Measurements from ENCODE around the gene ZSCAN5B.
"Not testable (repeated sequence)": the region's sequence is repeated elsewhere in the genome, so short reads cannot be mapped to it uniquely, and the experiment has no call there.

ZSCAN5B gene

GRCh38 chr19:56193981-56194640, 3.5 kb downstream of the ZSCAN5B start:
- no peak for TF ChIP-seq CTCF (IDR thresholded peaks at IDR 0.05; ENCODE audit: control extremely low read depth, extremely low read depth, low read depth, missing control alignments)
- CTCF ChIA-PET = interaction anchor here (1.7 kb wide), 1 partner anchor 139 kb away, joined by 5 read pairs; no protein-coding TSS in a partner anchor
- POLR2A ChIA-PET = no interaction called here

GRCh38 chr19:56191711-56192110, 5.9 kb downstream of the ZSCAN5B start:
- no peak for DNase-seq (ENCODE audit: extremely low spot score)
- CTCF ChIA-PET = no interaction called here
- TF ChIP-seq CTCF (IDR thresholded peaks at IDR 0.05; ENCODE audit: control extremely low read depth, extremely low read depth, low read depth, missing control alignments) = no peak
- POLR2A ChIA-PET = no interaction called here

More at GRCh38 chr19:56193981-56194640, 3.5 kb downstream of the ZSCAN5B start:
- DNase-seq (ENCODE audit: extremely low spot score) = no peak

- ChIA-PET CTCF (no interaction called here), POLR2A (no interaction called here)
- DNase-seq (ENCODE audit: extremely low spot score) = no peak
- TF ChIP-seq CTCF (IDR thresholded peaks at IDR 0.05; ENCODE audit: control extremely low read depth, extremely low read depth, low read depth, missing control alignments) = no peak
Observed at GRCh38 chr19:56191115-56191514, 6.5 kb downstream of the ZSCAN5B start.

- no peak for DNase-seq (ENCODE audit: extremely low spot score)
- CTCF ChIA-PET = no interaction called here
- POLR2A ChIA-PET = no interaction called here
- TF ChIP-seq CTCF (IDR thresholded peaks at IDR 0.05; ENCODE audit: control extremely low read depth, extremely low read depth, low read depth, missing control alignments) = no peak
Observed at GRCh38 chr19:56189785-56190184, 7.8 kb downstream of the ZSCAN5B start.

GRCh38 chr19:56177564-56178243, 19.9 kb downstream of the ZSCAN5B start:
- no peak for DNase-seq (ENCODE audit: extremely low spot score)
- no peak for TF ChIP-seq CTCF (IDR thresholded peaks at IDR 0.05; ENCODE audit: control extremely low read depth, extremely low read depth, low read depth, missing control alignments)
- ChIA-PET POLR2A (no interaction called here), CTCF (interaction anchor here (0.9 to 2.0 kb wide), 4 partner anchors 11 to 111 kb away, joined by 3 to 9 read pairs (median 4); no protein-coding TSS in a partner anchor)

- POLR2A ChIA-PET = no interaction called here
- no peak for TF ChIP-seq CTCF (IDR thresholded peaks at IDR 0.05; ENCODE audit: control extremely low read depth, extremely low read depth, low read depth, missing control alignments)
Observed at GRCh38 chr19:56176881-56177280, 20.7 kb downstream of the ZSCAN5B start.

GRCh38 chr19:56176310-56176709, 21.3 kb downstream of the ZSCAN5B start:
- POLR2A ChIA-PET = not testable (repeated sequence)
- CTCF ChIA-PET = interaction anchor here (1.5 to 2.2 kb wide), 3 partner anchors 16 to 110 kb away, joined by 6 to 7 read pairs (median 7); no protein-coding TSS in a partner anchor

More at GRCh38 chr19:56176881-56177280, 20.7 kb downstream of the ZSCAN5B start:
- no peak for DNase-seq (ENCODE audit: extremely low spot score)
- CTCF ChIA-PET = interaction anchor here (0.7 to 2.0 kb wide), 4 partner anchors 29 to 111 kb away, joined by 3 to 7 read pairs (median 6); no protein-coding TSS in a partner anchor

GRCh38 chr19:56175861-56176307, 21.7 kb downstream of the ZSCAN5B start, which contains the start of gene GALP:
Gene GALP (plus strand): TSS chr19:56176008. CDS start chr19:56177109, 1,101 bp downstream.
- DNase-seq (ENCODE audit: extremely low spot score); POLR2A ChIA-PET: not testable (repeated sequence)
- CTCF ChIA-PET = interaction anchor here (0.7 to 2.2 kb wide), 4 partner anchors 9 to 109 kb away, joined by 3 to 7 read pairs (median 6); no protein-coding TSS in a partner anchor

More at GRCh38 chr19:56176310-56176709, 21.3 kb downstream of the ZSCAN5B start:
- DNase-seq (ENCODE audit: extremely low spot score) = not testable (repeated sequence)
